Activated naive CD8-positive, alpha-beta T cell treated with anti-CD3 and anti-CD28 coated beads, Interleukin-2, amount 50 U/mL, for 16 hours (primary cell): ENCODE measurements around the gene KCNH2.
"Not testable (repeated sequence)": the region's sequence is repeated elsewhere in the genome, so short reads cannot be mapped to it uniquely, and the experiment has no call there.

ENCODE experiments used
- DNase-seq: peaks from one replicate; pipeline ENCODE4 v3.0.0-alpha.2; 2020; ENCODE audit warnings: low read depth, low spot score

Gene KCNH2

DNA sequence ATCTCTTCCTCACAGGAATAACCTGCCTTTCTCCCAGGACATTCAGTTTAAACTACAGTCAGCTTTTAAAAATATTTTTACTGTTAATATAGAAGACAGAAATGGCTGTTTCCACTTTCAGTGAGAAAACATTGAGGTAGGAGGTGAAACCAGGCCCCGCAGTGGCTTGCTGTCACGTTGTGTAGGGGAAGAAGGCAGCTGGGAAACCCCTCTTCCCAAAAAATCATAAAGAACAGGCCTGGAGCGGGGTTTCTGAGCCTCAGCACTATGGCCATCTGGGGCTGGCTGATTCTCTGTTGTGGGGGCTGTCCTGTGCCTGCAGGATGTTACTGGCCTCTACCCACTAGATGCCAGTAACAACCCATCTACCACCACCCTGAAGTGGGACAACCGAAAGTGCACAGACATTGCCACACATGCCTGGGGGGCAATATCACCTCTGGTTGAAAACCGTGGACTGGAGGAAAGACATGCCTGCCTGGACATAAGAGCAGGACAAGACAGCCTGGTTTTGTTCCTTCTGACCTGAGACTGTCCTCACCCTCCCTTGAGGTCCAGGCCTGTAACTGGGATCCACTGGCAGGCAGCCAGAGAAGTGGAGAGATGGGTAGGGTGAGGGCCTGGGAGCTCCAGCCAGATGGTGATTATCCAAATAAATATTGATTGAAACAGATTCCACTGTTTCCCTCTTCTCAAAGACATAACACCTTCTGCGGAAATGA, 43.9 kb downstream of the KCNH2 start:
- DNase-seq = no peak

DNA sequence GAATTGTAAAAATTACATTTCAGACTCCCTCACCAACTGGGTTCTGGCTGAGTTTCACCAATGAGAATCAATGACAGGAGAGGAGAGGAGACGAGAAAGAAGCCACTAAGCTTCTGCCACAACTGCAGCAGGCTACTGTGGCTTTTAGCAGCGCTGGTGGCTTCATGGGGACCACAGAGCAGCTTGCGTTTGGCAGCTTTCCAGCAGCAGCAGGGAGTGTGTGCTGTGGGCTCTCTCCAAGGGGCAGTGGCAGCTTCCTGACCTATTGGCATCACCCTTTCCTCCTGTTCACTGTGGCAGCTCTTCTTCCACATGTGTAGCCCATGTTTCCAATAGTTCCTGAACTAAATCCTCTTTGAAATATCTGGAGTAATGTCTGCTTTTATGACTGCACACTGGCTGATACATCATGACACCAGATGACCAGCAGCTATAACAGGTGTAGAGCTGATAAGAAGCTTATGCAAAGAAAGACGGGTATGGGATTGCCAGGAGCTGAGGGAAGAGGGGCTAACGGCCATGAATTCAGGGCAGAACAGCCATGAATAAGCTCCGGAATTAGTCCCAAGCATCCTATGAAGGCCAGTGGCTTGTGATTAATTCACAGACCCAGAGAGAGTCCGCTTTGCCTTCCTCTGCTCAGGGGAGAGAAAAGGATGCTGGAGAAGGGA, 46.8 kb downstream of the KCNH2 start:
- no peak for DNase-seq

DNA sequence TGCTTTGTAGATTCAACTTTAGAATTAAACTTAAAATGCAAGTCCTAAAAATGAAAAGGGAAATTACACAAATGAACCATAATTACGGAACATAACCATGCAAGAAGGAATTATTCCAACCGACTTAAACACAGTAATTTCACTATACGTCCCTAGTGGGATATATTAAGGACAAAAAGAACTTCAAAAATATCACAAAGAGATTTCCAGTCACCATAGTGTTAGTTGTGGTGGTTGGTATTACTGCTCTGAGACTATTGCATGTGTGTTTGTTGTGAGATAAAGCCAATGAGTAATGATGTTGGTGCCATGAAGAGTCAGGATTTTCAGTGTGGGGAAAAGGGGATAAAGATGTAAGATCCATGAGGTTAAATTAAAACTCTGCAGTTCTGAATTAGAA, 49.6 kb downstream of the KCNH2 start:
- no peak for DNase-seq

DNA sequence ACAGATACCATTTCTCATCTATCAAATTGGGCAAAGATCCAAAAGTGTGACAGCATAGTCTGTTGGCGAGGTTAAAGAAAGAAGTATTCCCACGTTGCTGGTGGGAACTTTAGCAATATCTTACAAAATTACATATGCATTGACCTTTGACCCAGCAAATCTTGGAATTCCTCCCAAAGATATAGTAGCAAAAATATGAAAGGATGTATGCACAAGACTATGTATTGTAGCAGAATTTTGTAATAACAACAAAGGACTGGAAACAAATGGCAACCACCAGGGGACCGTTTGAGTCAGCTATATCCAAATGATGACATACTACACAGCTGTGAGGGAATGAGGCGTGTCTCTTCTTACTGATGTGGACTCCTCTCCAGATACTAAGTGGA, 50.2 kb downstream of the KCNH2 start:
- no peak for DNase-seq

DNA sequence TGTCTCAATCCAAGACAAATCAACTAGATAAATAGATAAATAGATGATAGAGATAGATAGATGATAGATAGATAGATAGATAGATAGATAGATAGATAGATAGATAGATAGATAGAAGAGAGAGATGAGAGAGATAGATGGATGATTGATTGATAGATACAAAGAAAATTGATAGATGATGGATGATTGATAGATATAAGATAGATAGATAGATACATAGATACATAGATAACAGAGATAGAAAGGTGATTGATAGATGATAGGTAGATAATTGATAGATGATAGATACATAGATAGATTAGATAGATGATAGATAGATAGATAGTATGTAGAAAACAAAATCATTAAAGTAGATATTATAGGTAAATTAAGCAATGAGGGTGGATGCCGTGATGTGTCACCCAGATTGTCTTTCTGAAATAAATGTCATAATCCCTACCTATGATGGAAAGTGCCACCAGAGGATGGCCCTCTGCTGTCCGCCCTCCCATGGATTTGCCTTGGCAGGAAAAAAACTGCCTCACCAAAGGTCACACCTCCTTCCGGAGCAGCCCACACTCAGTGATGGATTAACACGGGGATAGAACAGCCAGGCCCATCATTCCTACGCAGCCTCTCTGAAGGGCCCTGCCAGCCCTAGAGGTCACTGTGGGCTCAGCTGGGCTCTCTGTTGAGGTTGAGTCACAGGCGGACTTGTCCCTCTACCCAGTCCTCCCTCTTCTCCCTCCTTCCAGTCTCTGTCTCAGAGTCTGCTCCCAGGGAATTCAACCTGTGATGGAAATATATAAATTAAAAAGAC, 50.8 kb downstream of the KCNH2 start:
- DNase-seq = no peak

DNA sequence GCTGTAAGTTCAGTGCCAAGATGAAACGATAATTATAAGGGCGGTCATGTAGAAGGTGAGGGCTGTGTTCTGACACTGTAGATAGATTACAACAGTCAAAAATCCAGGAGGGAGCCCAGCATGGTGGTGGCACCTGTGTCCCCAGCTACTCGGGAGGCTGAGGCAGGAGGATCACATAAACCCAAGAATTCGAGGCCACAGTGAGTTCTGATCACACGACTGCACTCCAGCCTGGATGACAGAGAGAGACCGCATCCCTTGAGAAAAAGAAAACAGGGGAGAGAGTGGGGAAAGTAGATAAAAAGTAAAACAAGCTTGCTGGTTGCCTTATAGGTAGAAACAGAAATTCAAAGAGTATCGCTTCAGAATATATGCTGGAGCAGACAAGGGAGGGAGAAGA, 52.1 kb downstream of the KCNH2 start:
- no peak for DNase-seq

DNA sequence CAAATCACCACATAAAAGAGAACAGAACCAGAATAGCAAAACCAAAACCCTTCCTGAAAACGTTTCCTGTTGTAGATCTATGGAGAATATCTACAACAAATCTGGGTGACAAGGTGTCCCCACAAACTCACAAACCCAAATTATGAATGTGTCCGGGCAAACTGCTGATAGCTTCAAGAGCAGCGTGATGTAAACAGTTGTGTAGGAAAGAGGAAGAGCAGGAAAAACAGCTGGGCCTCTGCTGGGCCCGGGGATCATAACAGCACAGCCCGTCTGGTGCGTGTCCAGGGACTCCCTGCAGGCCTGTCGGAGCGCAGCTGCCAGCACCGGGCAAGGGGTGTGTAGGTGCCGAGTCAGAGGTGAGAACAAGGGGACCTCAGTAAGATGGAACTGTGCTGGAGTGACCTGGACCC, 53.7 kb downstream of the KCNH2 start:
- no peak for DNase-seq

DNA sequence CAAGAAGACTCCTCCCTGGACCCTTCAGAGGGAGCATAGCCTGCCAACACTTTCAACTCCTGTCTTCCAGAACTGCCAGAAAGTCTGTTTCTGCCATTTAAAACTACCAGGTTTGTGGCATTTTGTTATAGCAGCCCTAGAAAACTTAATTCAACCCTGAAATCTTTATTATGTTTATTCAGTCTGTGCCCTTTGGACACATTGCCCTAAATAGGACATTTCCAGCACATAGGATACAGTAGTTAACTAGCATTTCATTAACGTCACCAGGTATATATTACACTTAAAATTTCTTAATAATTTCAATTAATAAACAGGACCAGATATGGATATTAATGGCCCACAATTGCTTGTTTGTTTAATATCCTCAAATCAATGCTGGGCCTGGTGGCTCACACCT, 54.3 kb downstream of the KCNH2 start:
- DNase-seq = no peak

DNA sequence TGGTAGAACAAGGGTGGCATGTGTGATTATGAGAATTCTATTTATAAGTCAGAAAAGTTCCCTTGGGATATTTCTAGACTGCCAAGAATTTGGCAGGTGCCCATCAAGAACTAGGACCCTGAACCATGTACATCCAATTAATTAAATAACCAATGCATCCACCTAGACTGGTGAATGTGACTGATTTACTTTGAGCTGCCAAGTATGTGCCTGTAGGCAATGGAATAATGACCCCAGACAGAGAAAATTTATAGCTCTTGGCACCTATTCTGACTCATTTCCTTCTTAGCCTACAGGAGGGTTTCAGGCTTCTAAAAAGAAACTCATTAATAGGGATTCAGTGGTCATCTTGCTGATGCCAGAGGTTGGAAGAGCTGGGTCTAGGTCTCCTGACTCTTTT, 54.9 kb downstream of the KCNH2 start:
- DNase-seq = no peak

DNA sequence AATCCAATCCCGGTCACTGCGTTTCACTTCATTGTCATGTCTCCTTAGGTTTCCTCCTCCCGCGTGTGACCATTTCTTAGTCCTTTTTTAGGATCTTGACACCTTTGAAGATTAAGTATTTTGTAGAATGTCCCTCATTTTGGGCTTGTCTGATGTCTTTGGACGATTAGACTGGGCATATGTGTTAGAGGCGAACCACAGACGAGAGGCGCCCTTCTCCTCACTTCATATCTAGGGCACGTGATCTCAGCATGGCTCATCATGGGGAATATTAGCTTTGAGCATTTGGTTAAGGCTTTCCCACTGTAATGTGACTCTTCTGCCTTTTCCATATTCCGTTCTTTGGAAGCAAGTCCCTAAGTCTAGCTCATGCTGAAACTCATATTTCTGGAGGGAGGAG, 59.0 kb downstream of the KCNH2 start:
- DNase-seq = no peak

DNA sequence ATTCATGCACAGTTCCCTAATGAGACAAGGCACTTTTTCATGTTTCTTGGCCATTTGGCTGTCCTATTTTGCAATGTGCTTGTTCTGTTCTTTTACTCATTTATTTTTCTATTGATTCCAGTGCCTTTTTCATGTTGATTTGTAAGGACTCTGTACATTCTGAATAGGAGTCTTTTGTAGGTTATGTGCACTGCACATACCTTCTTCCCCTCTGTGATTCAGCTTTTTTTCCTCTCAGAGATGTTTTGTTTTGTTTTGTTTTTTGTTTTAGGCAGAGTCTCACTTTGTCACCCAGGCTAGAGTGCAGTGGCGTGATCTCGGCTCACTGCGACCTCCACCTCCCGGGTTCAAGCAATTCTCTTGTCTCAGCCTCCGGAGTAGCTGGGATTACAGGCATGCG, 59.7 kb downstream of the KCNH2 start:
- DNase-seq = no peak

DNA sequence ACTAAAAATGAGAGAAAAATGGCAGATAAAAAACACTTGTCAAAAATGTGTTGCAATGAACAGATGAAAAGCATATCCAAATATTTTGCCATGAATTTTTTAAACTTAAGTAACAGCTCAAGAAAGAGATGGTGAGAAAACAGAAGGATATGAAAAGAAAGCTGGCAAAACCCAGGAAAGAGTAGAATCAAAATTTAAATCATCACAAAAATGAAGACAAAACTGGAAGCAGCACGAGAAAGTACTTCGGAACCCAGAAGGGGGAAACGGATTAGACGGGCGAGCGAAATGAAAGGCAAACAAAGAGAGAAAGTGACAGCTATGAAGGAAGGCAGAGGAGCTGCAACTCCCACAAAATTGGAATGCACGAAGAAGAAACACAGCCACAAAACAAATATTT, 60.2 kb downstream of the KCNH2 start:
- no peak for DNase-seq

DNA sequence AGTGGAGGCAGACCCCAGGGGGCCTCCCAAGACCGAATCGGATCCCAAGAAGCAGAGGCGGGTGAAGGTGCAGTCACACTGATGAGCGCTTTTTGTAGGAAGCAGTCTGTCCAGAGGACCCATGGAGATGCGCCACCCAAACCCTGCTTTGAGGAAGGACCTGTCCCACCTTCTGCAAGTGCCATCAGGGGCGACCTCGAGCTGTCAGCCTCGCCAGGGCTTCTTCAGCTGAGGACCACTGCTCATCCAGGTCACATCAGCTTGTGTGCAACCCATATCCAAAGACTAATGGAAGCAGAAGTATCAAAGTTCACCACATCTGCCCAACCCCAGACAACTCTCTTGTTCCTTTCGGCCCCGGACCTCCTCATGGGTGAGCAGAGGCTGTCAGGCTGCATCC, 61.5 kb downstream of the KCNH2 start:
- DNase-seq = no peak

DNA sequence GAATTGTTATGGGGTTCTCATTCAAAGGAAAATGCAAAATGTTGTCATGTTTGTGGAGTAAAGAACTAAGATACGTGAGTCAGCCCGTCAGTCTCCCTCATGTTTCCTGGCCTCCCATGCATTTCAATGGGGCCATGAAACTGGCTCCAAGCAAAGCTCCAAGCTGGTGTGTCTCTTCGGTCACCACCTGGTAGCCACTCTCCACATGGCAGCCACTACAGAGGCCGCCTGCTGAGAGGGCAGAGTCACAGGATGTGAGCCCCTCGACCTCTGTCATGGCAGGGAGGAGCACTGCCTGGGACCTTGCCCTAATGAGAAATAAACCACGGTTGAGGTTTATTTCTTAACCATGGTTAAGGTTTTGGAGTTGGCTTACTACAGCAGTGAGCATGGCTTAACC, 63.2 kb downstream of the KCNH2 start:
- DNase-seq = no peak

DNA sequence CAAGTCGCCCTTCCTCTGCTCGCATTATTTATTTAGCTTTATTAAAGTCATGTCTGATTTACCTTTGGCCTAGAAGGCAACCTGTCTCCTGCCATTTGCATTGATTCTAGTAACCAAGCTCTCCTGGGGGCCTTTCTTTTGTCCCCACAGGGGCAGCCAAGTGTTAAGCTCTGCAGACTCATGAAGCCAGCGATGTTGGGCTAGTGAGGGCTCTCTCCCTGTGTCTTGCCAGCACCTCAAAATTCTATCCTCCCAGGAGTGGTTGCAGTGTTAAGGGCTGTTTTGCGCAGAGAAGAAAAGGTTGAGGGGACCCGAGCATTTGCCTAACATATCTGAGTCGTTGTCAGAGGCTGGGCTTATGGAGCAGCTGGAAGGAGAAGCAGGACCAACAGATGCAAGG, 63.9 kb downstream of the KCNH2 start:
- no peak for DNase-seq

DNA sequence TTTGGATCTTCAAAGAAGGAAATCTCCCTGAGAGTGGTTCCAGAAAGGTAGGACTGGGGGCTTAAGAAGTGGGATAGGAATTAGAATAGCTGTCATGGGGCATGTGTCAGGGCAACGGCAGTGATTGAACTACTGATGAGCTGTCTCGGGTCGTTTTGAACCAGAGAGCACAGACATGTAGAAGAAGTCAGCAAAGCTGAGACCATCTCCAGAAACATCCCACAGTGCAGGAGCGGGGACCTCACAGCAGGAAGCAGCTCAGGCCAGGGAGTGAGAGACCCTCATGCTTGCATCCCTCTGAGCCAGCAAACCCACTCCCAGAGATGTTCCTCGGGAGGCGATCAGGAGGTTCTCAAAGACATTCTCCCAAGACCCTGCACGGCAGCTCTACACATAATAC, 65.7 kb downstream of the KCNH2 start:
- DNase-seq = no peak

DNA sequence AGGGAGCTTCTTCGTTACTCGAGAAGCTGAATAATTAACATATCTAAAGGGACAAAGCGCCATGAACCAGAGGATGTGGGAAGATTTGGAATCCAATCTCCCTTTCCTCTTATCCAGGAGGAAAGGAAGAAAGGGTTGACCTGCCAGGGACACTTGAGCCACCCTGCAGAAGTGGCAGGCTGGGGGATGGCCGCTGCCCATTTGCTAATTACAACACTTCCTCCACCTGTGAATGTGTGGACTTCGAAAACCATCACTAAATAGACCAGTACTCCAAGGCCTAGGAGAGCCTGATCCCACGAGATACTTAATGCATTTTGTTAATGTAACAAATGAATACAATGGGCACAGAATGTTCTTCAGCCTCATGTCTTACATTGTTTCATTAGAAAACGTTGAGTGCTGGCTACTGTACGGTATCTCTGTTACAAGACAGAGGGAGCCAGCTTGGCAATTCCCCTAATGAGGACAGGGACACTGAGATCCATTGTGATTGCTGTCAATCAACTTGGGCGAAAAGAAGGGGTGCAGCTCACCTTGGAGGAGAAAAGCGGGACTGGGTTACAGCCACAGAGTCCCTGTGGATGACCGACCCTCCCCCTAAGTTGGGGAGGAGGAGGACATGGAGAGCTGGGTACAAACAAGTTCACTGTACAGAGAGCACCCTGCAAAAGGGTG, 66.4 kb downstream of the KCNH2 start:
- no peak for DNase-seq

DNA sequence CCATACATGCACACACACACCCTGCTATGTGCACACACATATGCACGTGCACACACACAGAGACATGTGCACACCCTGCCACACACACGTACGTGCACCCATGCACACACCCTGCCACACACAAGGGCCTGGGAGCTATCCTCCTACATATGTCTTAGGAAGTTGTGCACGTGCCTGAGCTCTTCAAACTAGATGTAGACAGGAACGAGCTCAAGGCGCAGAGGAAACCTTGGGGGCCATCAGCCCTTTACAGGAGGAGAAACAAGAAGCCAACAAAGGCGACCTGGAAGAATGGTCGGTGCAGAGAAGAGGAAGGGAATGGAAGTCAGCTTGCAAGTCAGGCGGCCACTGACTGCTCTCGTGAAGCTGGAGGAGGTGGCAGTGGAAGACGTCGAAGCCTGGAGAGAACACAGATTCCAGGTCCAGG, 67.1 kb downstream of the KCNH2 start:
- DNase-seq = no peak

DNA sequence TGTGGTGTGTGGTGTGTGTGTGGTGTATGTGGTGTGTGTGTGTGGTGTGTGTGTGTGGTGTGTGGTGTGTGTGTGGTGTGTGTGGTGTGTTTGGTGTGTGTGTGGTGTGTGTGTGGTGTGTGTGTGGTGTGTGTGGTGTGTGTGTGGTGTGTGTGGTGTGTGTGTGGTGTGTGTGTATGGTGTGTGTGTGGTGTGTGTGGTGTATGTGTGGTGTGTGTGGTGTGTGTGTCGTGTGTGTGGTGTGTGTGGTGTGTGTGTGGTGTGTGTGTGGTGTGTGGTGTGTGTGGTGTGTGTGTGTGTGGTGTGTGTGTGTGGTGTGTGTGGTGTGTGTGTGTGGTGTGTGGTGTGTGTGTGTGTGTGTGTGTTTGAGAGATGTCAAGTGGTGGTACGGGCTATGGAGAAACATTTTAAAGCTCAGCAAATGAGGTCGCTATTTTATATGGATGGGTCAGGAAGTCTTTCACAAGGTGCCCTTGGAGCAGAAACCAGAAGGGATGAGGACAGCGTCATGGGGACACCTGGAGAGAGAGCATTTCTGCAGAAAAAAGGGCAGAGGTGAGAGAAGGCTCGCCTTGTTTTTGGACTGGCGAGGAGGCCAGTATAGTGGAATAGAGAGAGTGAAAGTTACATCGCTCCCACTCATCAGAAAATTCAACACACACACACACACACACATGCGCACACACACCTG, 67.7 kb downstream of the KCNH2 start:
- DNase-seq = not testable (repeated sequence)

DNA sequence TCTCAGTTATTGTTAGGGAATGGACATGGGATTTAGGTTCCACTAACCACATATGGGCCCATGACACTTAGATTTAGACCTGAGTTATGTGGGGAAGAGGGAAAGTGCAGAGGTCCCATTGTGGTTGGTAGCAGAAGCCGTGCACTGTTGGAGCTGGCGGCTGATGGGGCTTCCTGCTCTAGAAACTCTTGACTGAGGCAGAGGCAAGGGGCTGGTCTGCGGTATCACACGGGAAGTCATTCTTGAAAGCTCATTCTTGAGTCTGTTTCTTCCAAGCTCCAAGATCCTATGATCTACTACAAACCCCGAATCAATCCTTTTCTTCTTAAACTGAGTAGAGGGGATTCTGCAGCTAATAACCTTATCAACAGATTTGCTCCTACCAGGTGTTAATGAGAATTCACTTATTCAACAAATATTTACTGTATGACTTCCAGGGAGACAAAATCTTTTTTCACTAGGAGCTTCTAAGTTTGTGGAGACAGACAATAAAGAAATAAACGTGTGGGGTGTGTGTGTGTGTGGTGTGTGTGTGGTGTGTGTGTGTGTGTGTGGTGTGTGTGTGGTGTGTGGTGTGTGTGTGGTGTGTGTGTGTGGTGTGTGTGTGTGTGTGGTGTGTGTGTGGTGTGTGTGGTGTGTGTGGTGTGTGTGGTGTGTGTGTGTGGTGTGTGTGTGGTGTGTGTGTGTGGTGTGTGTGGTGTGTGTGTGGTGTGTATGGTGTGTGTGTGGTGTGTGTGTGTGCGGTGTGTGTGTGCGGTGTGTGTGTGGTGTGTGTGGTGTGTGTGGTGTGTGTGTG, 68.7 kb downstream of the KCNH2 start:
- DNase-seq = no peak

DNA sequence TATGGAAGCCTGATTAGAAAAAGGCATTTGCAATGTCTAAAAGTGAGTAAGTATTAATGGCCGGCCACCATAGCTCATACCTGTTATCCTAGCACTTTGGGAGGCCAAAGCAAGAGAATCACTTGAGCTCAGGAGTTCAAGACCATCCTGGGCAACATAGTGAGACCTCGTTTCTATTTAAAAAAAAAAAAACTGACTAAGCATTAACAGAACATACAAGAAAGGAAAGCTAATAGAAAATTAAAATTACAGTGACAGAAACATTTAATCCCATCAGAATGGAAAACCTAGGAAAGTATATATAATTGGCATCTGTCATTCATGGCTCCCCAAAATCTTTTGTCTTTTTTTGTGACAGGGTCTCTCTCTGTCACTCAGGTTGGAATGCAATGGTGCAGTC, 69.9 kb downstream of the KCNH2 start:
- DNase-seq = no peak
